RWPE2 (cell line): Measurements from ENCODE around the gene UTS2.

Experiments
- ATAC-seq: fragments of 200-7000 bp; cut with Tn5 transposase; 3 replicates; pipeline ENCODE4 v1.9.1; 2021; ENCODE audit warnings: low read depth
- DNase-seq: peaks from one replicate; pipeline ENCODE4 v3.0.0-alpha.2; 2020; ENCODE audit warnings: low spot score
- H3K27ac ChIP-seq: fragments of 450-650 bp; 2 replicates; pipeline ENCODE4 v1.5.1; 2017; ENCODE audit warnings: mild to moderate bottlenecking; ENCODE audit not compliant: poor library complexity, severe bottlenecking
- H3K27me3 ChIP-seq: fragments of 250-450 bp; sonication (Bioruptor Pico); 2 replicates; pipeline ENCODE4 v1.5.1; 2021; ENCODE audit warnings: mild to moderate bottlenecking, moderate library complexity; ENCODE audit not compliant: insufficient read depth, poor library complexity, severe bottlenecking
- H3K36me3 ChIP-seq: fragments of 250-450 bp; sonication (Bioruptor Pico); 2 replicates; pipeline ENCODE4 v1.5.1; 2020; ENCODE audit warnings: low read depth, mild to moderate bottlenecking, moderate library complexity
- H3K4me1 ChIP-seq: fragments of 250-450 bp; sonication (Bioruptor Pico); 2 replicates; pipeline ENCODE4 v1.5.1; 2021; ENCODE audit warnings: mild to moderate bottlenecking, moderate library complexity; ENCODE audit not compliant: insufficient read depth, poor library complexity, severe bottlenecking
- H3K4me3 ChIP-seq: fragments of 250-450 bp; sonication (Bioruptor Pico); 2 replicates; pipeline ENCODE4 v1.5.1; 2021; ENCODE audit warnings: mild to moderate bottlenecking, moderate library complexity; ENCODE audit not compliant: severe bottlenecking
- H3K9me3 ChIP-seq: fragments of 250-450 bp; sonication (Bioruptor Pico); 2 replicates; pipeline ENCODE4 v1.5.1; 2021; ENCODE audit warnings: mild to moderate bottlenecking, moderate library complexity; ENCODE audit not compliant: severe bottlenecking
- TF ChIP-seq, protein P1 (sequence below): fragments of 450-650 bp; IDR thresholded peaks from one replicate; pipeline ENCODE4 v1.5.1; 2017; ENCODE audit warnings: mild to moderate bottlenecking, moderate library complexity; ENCODE audit not compliant: poor library complexity, severe bottlenecking

UTS2 gene

DNA sequence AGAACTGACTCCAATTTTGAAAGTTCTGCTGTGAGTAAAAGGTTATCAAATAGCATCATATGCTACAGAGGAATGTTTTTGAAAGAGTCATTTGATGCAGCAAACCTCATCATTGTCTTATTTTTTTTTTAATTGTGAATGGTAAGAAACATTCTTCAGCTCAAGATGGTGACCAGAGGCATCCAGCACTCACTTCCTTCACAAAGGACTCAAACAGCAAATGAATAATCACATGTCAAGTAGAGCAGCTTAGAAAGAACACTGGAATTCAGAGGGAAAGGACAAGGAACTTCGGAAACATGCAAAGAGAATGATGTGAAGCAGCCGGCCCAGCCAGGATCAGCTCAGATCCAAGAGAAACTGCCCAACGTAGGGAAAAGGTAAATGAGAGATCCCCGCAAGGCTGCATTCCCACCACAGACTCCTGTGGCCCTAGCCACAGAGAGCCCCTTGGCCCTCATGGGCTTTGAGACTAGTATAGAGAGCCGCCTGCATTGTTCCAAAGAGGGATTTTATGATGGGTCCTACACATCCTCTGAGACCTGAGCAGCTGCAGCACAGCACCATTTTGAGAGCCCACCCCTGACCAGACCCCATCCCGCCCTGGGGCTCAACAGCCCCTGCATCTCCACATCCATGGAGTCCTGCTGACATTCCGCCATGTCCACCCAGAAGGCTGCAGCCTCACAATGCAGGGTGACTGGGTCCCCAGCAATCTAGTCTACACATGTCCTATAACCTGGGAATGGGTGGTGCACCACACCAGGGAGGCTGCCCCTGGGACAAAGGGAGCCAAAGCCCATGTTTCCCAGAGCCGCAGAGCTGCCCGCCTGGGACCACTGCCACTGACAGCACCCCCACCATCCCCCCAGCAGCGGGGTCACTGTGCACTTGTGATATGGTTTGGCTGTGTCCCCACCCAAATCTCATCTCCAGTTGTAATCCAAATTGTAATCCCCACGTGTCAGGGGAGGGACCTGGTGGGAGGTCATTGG, 21.2 kb upstream of the UTS2 start:
- Histone ChIP-seq H3K4me3 (no peak overlapping the region), H3K36me3 (no peaks in the 10 kb centered on the region), H3K9me3 (peaks cover 2% of the 10 kb centered on the region), H3K4me1 (no peaks in the 10 kb centered on the region), H3K27ac (no peak overlapping the region), H3K27me3 (no peaks in the 10 kb centered on the region)
- ATAC-seq = no peak
- TF ChIP-seq, protein P1, sequence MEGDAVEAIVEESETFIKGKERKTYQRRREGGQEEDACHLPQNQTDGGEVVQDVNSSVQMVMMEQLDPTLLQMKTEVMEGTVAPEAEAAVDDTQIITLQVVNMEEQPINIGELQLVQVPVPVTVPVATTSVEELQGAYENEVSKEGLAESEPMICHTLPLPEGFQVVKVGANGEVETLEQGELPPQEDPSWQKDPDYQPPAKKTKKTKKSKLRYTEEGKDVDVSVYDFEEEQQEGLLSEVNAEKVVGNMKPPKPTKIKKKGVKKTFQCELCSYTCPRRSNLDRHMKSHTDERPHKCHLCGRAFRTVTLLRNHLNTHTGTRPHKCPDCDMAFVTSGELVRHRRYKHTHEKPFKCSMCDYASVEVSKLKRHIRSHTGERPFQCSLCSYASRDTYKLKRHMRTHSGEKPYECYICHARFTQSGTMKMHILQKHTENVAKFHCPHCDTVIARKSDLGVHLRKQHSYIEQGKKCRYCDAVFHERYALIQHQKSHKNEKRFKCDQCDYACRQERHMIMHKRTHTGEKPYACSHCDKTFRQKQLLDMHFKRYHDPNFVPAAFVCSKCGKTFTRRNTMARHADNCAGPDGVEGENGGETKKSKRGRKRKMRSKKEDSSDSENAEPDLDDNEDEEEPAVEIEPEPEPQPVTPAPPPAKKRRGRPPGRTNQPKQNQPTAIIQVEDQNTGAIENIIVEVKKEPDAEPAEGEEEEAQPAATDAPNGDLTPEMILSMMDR = no peak
- DNase-seq = no peak

DNA sequence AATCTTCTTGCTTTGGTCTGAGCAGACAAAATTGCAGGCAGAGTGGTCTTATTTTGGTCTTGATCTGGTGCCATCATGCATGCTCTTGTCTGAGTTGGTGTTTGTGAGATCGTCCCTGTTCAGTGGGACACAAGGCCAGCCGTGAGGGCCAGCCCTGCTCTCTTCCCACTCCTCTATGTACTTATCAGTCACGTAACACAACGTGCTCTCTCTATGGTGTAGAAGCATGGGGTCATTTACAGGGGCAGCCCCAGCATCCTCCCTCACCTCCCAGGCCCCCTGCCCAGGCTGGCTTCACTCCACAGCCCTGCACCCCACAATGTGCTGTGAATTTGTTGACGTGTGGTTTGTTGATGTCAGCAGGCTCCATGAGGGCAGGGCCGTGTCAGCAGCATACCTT, 18.3 kb upstream of the UTS2 start:
- H3K27me3 ChIP-seq = no peaks in the 10 kb centered on the region
- DNase-seq (no peak), ATAC-seq (no peak)
- H3K9me3 ChIP-seq = peaks cover 2% of the 10 kb centered on the region
- TF ChIP-seq, protein P1 = no peak
- no peak overlapping the region for H3K27ac ChIP-seq
- H3K4me1 ChIP-seq = no peaks in the 10 kb centered on the region
- no peak overlapping the region for H3K4me3 ChIP-seq
- H3K36me3 ChIP-seq = no peaks in the 10 kb centered on the region

DNA sequence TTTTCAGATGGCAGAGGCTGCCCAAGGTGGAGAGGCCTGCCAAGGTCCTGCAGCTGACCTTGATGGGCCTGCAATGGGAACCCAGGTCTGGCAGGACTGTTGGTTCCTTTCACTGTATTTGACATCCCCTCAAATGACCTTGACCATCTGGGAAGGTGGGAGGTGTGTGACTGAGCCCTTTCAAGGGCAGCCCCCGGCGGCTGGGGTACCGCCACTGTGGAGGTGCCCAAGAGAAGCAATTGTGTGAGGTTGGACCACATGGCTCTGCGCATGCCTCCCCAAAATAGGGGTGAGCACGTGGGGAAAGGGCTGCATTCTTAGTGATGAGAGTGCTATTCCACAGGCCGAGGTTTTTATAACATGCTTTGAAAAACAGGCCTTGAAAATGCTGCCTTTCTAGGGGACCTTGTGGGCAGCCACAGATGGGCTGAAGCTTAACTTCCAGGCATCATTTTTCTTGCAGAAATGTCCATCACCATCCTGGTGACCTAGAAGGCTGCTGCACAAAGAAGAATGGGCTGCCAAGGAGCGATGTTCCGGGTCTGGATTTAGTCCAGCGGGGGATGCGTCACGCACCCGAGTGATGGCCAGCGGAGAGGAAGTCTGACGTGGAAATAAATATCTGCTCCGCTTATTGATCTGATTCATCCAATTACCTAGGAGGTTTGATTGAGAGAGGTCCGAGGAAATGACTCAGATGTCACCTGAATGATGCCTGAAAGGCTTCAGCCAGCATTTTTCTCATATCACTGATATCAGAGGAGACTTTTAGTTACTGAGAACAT, 16.5 kb upstream of the UTS2 start:
- Histone ChIP-seq H3K27me3 (no peaks in the 10 kb centered on the region), H3K9me3 (peaks cover 2% of the 10 kb centered on the region), H3K4me1 (no peaks in the 10 kb centered on the region), H3K36me3 (no peaks in the 10 kb centered on the region), H3K27ac (no peak overlapping the region), H3K4me3 (no peak overlapping the region)
- no peak for DNase-seq
- TF ChIP-seq, protein P1 = no peak
- no peak; the same call in 2 of the 3 replicates for ATAC-seq

DNA sequence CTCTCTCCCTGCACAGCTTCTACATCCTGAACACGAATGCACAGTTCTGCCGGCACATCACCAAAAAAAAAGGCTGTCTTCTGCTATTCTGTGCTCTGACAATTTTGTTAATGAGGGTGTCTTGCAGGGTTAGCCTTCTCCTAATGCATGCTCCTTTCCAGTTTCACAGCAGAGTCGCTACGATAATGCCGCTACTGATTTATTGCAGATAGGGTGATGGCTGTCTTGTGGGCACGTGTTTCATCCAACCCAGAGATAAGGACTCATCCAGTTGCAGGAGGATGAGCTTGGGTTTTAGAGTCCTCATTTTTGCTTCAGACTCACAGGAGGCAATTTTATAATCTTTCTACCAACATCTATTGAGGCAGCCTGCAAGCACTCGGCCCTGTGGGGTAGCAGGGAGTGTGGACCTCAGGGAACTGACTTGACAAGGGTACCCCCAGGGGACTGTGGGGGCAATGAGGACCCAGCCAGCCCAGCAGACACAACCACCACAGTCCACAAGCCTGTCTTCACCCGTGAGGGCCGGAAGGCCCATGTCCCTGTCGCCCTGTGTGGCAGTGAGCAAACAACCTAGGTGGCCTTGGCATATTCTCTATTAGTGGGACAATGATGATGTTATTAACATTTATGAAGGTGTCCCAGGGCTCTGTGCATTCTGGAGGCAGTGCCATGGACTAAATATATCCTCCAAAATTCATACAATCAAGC, 15.4 kb upstream of the UTS2 start:
- Histone ChIP-seq H3K36me3 (no peaks in the 10 kb centered on the region), H3K4me1 (no peaks in the 10 kb centered on the region), H3K27ac (no peak overlapping the region), H3K27me3 (no peaks in the 10 kb centered on the region), H3K4me3 (no peak overlapping the region), H3K9me3 (peaks cover 2% of the 10 kb centered on the region)
- no peak for ATAC-seq
- TF ChIP-seq, protein P1 = no peak
- no peak for DNase-seq
